Mesendoderm (in vitro differentiated cells): Measurements from ENCODE around the gene MACROD2.

ENCODE experiments used
- DNase-seq: peaks from one replicate; pipeline ENCODE4 v3.0.0; 2013
- H2AK5ac ChIP-seq: 2 replicates; pipeline ENCODE4 v1.6.1; 2013; ENCODE audit warnings: low read length, inconsistent platforms
- H2BK120ac ChIP-seq: 2 replicates; pipeline ENCODE4 v1.6.1; 2013; ENCODE audit warnings: low read depth, mild to moderate bottlenecking, low read length, moderate library complexity, mixed read lengths
- H2BK15ac ChIP-seq: replicated peaks from 2 replicates; pipeline ENCODE4 v1.6.1; 2013; ENCODE audit warnings: low read depth, mild to moderate bottlenecking, moderate library complexity
- H2BK5ac ChIP-seq: 2 replicates; pipeline ENCODE4 v1.6.1; 2013; ENCODE audit warnings: low read length, inconsistent platforms
- H3K18ac ChIP-seq: 2 replicates; pipeline ENCODE4 v1.6.1; 2013; ENCODE audit warnings: mild to moderate bottlenecking, low read length, mixed read lengths
- H3K23ac ChIP-seq: one replicate; pipeline ENCODE4 v1.6.1; 2013; ENCODE audit warnings: low read length
- H3K27ac ChIP-seq: 2 replicates; pipeline ENCODE4 v1.5.1; 2013; ENCODE audit warnings: low read depth, mild to moderate bottlenecking, inconsistent platforms, low read length, moderate library complexity
- H3K27me3 ChIP-seq: 2 replicates; pipeline ENCODE4 v1.6.1; 2013; ENCODE audit warnings: low read length, control low read depth, mild to moderate bottlenecking, inconsistent platforms; ENCODE audit not compliant: insufficient read depth, poor library complexity
- H3K36me3 ChIP-seq: 2 replicates; pipeline ENCODE4 v1.6.1; 2013; ENCODE audit warnings: low read length, inconsistent platforms; ENCODE audit not compliant: control insufficient read depth, insufficient read depth
- H3K4ac ChIP-seq: one replicate; pipeline ENCODE4 v1.6.1; 2013; ENCODE audit warnings: low read depth, mild to moderate bottlenecking, low read length, moderate library complexity
- H3K4me1 ChIP-seq: 2 replicates; pipeline ENCODE4 v1.6.1; 2013; ENCODE audit warnings: low read depth, low read length, inconsistent platforms; ENCODE audit not compliant: control insufficient read depth
- H3K4me2 ChIP-seq: 2 replicates; pipeline ENCODE4 v1.6.1; 2013; ENCODE audit warnings: low read length
- H3K4me3 ChIP-seq: 2 replicates; pipeline ENCODE4 v1.5.1; 2013; ENCODE audit warnings: mild to moderate bottlenecking, low read length
- H3K56ac ChIP-seq: one replicate; pipeline ENCODE4 v1.6.1; 2013; ENCODE audit warnings: low read length
- H3K79me1 ChIP-seq: 2 replicates; pipeline ENCODE4 v1.6.1; 2013; ENCODE audit warnings: low read length, inconsistent platforms
- H3K79me2 ChIP-seq: 2 replicates; pipeline ENCODE4 v1.6.1; 2013; ENCODE audit warnings: mild to moderate bottlenecking, low read length; ENCODE audit not compliant: control insufficient read depth, insufficient read depth
- H3K9ac ChIP-seq: 2 replicates; pipeline ENCODE4 v1.6.1; 2013; ENCODE audit warnings: low read length, inconsistent platforms
- H4K5ac ChIP-seq: one replicate; pipeline ENCODE4 v1.6.1; 2013; ENCODE audit warnings: low read length
- H4K8ac ChIP-seq: one replicate; pipeline ENCODE4 v1.6.1; 2013; ENCODE audit warnings: low read depth, mild to moderate bottlenecking, control low read depth, low read length, moderate library complexity
- WGBS: extraction: QIAGEN DNeasy Blood & Tissue Kit; methylation state at CpG from one replicate; pipeline ENCODE4 v1.1.7; 2013; ENCODE audit warnings: low lambda C conversion rate, missing lambda C conversion rate; ENCODE audit not compliant: insufficient coverage; ENCODE audit errors: extremely low coverage; 5-methylcytosine and 5-hydroxymethylcytosine counted together

The MACROD2 gene

GRCh38 chr20:15655295-15655874 is 1660.1 kb downstream of the MACROD2 start:
- Histone ChIP-seq H3K18ac (no peak overlapping the region), H3K79me2 (no peaks in the 10 kb centered on the region), H2BK120ac (no peak overlapping the region), H3K56ac (no peak overlapping the region), H3K4me1 (peaks cover 3% of the 10 kb centered on the region), H3K79me1 (no peaks in the 10 kb centered on the region), H2AK5ac (no peak overlapping the region), H2BK5ac (no peak overlapping the region), H3K9ac (no peak overlapping the region), H3K27me3 (no peaks in the 10 kb centered on the region), H4K5ac (no peak overlapping the region), H2BK15ac (no peak overlapping the region), H3K23ac (no peak overlapping the region), H4K8ac (no peak overlapping the region), H3K36me3 (no peaks in the 10 kb centered on the region), H3K4ac (no peak overlapping the region), H3K4me2 (no peak overlapping the region), H3K4me3 (no peak overlapping the region), H3K27ac (no peak overlapping the region)
- no CpG with 5 or more reads among the region's 7 CpGs for WGBS
- DNase-seq: no peak

GRCh38 chr20:15656124-15656523 is 1660.8 kb downstream of the MACROD2 start:
- no peak overlapping the region for H2AK5ac ChIP-seq
- H3K18ac ChIP-seq: no peak overlapping the region
- H3K79me1 ChIP-seq: no peaks in the 10 kb centered on the region
- no peak overlapping the region for H3K27ac ChIP-seq
- H3K56ac ChIP-seq: no peak overlapping the region
- no peak overlapping the region for H2BK5ac ChIP-seq
- no peak overlapping the region for H3K4me2 ChIP-seq
- no peak overlapping the region for H3K4me3 ChIP-seq
- H3K23ac ChIP-seq: no peak overlapping the region
- no peak overlapping the region for H4K5ac ChIP-seq
- no peak overlapping the region for H2BK15ac ChIP-seq
- no peak overlapping the region for H4K8ac ChIP-seq
- H2BK120ac ChIP-seq: no peak overlapping the region
- no peak for DNase-seq
- no peaks in the 10 kb centered on the region for H3K36me3 ChIP-seq
- no CpG with 5 or more reads among the region's 2 CpGs for WGBS
- H3K79me2 ChIP-seq: no peaks in the 10 kb centered on the region
- H3K4me1 ChIP-seq: peaks cover 4% of the 10 kb centered on the region
- no peak overlapping the region for H3K4ac ChIP-seq
- H3K27me3 ChIP-seq: no peaks in the 10 kb centered on the region
- H3K9ac ChIP-seq: no peak overlapping the region

GRCh38 chr20:15658295-15658694 is 1663.0 kb downstream of the MACROD2 start:
- Histone ChIP-seq H3K18ac (no peak overlapping the region), H3K4me1 (peaks cover 4% of the 10 kb centered on the region), H4K8ac (no peak overlapping the region), H3K4me2 (no peak overlapping the region), H3K4ac (no peak overlapping the region), H2BK120ac (no peak overlapping the region), H3K79me2 (no peaks in the 10 kb centered on the region), H2BK15ac (no peak overlapping the region), H3K79me1 (no peaks in the 10 kb centered on the region), H3K56ac (no peak overlapping the region), H3K4me3 (no peak overlapping the region), H2AK5ac (no peak overlapping the region), H4K5ac (no peak overlapping the region), H2BK5ac (no peak overlapping the region), H3K36me3 (no peaks in the 10 kb centered on the region), H3K9ac (no peak overlapping the region), H3K27ac (no peak overlapping the region), H3K23ac (no peak overlapping the region), H3K27me3 (no peaks in the 10 kb centered on the region)
- DNase-seq: no peak
- WGBS: no CpG with 5 or more reads among the region's 5 CpGs

- no CpG with 5 or more reads among the region's 1 CpG for WGBS
- Histone ChIP-seq H3K4me2 (no peak overlapping the region), H3K9ac (no peak overlapping the region), H2AK5ac (no peak overlapping the region), H2BK5ac (no peak overlapping the region), H3K79me1 (no peaks in the 10 kb centered on the region), H3K4me3 (no peak overlapping the region), H2BK120ac (no peak overlapping the region), H3K36me3 (no peaks in the 10 kb centered on the region), H3K27me3 (no peaks in the 10 kb centered on the region), H2BK15ac (no peak overlapping the region), H4K5ac (no peak overlapping the region), H4K8ac (no peak overlapping the region), H3K18ac (no peak overlapping the region), H3K56ac (no peak overlapping the region), H3K27ac (no peak overlapping the region), H3K4ac (no peak overlapping the region), H3K79me2 (no peaks in the 10 kb centered on the region), H3K23ac (no peak overlapping the region), H3K4me1 (no peaks in the 10 kb centered on the region)
- DNase-seq: no peak
These were observed 1677.9 kb downstream of the MACROD2 start for GRCh38 chr20:15673206-15673605.

GRCh38 chr20:15674253-15675060 is 1679.1 kb downstream of the MACROD2 start:
- no peaks in the 10 kb centered on the region for H3K79me1 ChIP-seq
- H4K8ac ChIP-seq: no peak overlapping the region
- H3K56ac ChIP-seq: no peak overlapping the region
- H3K79me2 ChIP-seq: no peaks in the 10 kb centered on the region
- H3K4me1 ChIP-seq: no peaks in the 10 kb centered on the region
- H2AK5ac ChIP-seq: no peak overlapping the region
- H2BK120ac ChIP-seq: no peak overlapping the region
- no peak overlapping the region for H2BK15ac ChIP-seq
- no peak overlapping the region for H3K27ac ChIP-seq
- H3K4me2 ChIP-seq: no peak overlapping the region
- no peak overlapping the region for H3K4me3 ChIP-seq
- no peak overlapping the region for H4K5ac ChIP-seq
- H2BK5ac ChIP-seq: no peak overlapping the region
- no CpG with 5 or more reads among the region's 5 CpGs for WGBS
- no peak overlapping the region for H3K23ac ChIP-seq
- no peak overlapping the region for H3K4ac ChIP-seq
- no peak overlapping the region for H3K18ac ChIP-seq
- no peak overlapping the region for H3K9ac ChIP-seq
- no peak for DNase-seq
- H3K36me3 ChIP-seq: no peaks in the 10 kb centered on the region
- no peaks in the 10 kb centered on the region for H3K27me3 ChIP-seq
